Activated naive CD4-positive, alpha-beta T cell treated with anti-CD3 and anti-CD28 coated beads, Interleukin-2, amount 50 U/mL, for 72 hours (primary cell): ENCODE measurements around the gene ZFAND3. TPM values are rescaled to one million over a fixed set of nuclear protein-coding genes. Genes with fewer than 3 reads are reported as not detected.

Source experiments
- ATAC-seq, 2 donors: fragments of 150-1000 bp; cut with Tn5 transposase; 2 replicates each; pipeline ENCODE4 v1.10.0; 2021; ENCODE audit warnings: mild to moderate bottlenecking in 2 of 2, moderate library complexity in 2 of 2
- DNase-seq, 2 donors: peaks; one replicate each; pipeline ENCODE4 v3.0.0; 2021 to 2022; ENCODE audit warnings: low spot score in 2 of 2
- H3K27ac Mint-ChIP-seq, 2 donors: one replicate each; pipeline ENCODE4 v1.8.0; 2022; ENCODE audit warnings: mild to moderate bottlenecking in 2 of 2, mixed read lengths in 2 of 2
- H3K36me3 Mint-ChIP-seq, 2 donors: one replicate each; pipeline ENCODE4 v1.8.0; 2022; ENCODE audit warnings: mixed read lengths in 2 of 2
- H3K9me3 Mint-ChIP-seq, 2 donors: one replicate each; pipeline ENCODE4 v1.8.0; 2022; ENCODE audit warnings: mixed read lengths in 2 of 2
- total RNA-seq, 2 donors: library from RNA; stranded (reverse); gene quantifications; one replicate each; pipeline ENCODE4 v1.2.3, GENCODE V29; 2022

Gene ZFAND3, protein sequence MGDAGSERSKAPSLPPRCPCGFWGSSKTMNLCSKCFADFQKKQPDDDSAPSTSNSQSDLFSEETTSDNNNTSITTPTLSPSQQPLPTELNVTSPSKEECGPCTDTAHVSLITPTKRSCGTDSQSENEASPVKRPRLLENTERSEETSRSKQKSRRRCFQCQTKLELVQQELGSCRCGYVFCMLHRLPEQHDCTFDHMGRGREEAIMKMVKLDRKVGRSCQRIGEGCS
- 10 to 100 TPM; 34.1 to 37.2 TPM for total RNA-seq

GRCh38 chr6:37819177-37819801 is at the start of gene ZFAND3:
ZFAND3 (plus strand) TSS chr6:37819727; CDS start chr6:37819946, 219 bp downstream.
- Mint-ChIP-seq H3K27ac (peak within 1 kb of the TSS; percentile 99 to 100), H3K36me3 (peaks cover 9% of the 10 kb centered on the region in 2 donors), H3K9me3 (no peaks in the 10 kb centered on the region)
- DNase-seq (peak; percentile 95 to 98), ATAC-seq (peak; percentile 84 to 89)

GRCh38 chr6:37774028-37774680 is 45.4 kb upstream of the ZFAND3 start:
- DNase-seq: no peak
- peaks cover 4 to 5% of the 10 kb centered on the region in 2 donors for H3K36me3 Mint-ChIP-seq

GRCh38 chr6:37776566-37776965 is 43.0 kb upstream of the ZFAND3 start:
- H3K36me3 Mint-ChIP-seq: peaks cover 4 to 5% of the 10 kb centered on the region in 2 donors
- peaks cover 6 to 10% of the 10 kb centered on the region in 2 donors for H3K9me3 Mint-ChIP-seq
- no peak overlapping the region for H3K27ac Mint-ChIP-seq
- DNase-seq (no peak), ATAC-seq (no peak)

More at GRCh38 chr6:37774028-37774680, 45.4 kb upstream of the ZFAND3 start:
- no peak for ATAC-seq
- Mint-ChIP-seq H3K27ac (no peak overlapping the region), H3K9me3 (peaks cover 6 to 10% of the 10 kb centered on the region in 2 donors)

GRCh38 chr6:37777272-37777834 is 42.2 kb upstream of the ZFAND3 start:
- H3K36me3 Mint-ChIP-seq: peaks cover 4 to 5% of the 10 kb centered on the region in 2 donors
- peaks cover 6 to 9% of the 10 kb centered on the region in 2 donors for H3K9me3 Mint-ChIP-seq
- no peak for DNase-seq
- H3K27ac Mint-ChIP-seq: peak overlapping the region in 1 of 2 donors; percentile 15
- no peak for ATAC-seq

DNA sequence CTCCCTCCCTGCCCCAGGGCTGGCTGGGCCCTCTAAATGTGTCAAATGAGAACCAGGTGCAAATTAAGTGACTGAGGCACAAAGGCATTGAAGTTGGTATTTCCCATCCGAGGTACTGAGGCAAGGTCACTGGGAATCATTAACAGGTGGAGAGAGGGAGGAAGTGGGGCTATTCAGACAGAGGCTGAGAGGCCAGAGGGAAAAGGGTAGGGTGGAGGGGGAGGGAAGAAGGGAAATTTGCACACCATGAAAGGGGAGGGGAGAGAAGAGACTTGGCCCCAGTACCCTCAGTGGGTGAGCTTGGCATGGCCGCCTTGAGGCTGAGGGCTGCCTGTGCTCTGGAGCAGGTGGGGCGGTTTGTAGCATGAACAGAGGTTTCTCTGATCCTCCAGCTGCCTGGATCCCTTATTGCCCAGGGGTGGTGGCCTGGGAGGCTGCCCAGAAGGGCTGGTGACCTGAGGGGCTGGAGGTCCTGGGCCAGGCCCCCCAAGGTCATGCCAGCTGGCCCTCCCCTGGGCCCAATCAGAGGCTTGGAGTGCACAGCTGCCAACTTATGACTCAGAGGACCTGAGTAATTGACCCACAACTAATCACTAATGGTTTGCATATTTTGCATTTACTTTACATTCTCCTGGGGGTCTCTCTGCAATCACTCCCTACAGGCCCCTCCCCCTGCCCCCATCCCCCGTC is 40.3 kb upstream of the ZFAND3 start:
- no peak for DNase-seq
- H3K27ac Mint-ChIP-seq: no peak overlapping the region
- peaks cover 0 to 5% of the 10 kb centered on the region in 2 donors for H3K36me3 Mint-ChIP-seq
- no peaks in the 10 kb centered on the region for H3K9me3 Mint-ChIP-seq
- no peak for ATAC-seq

- H3K36me3 Mint-ChIP-seq: peaks cover 0 to 7% of the 10 kb centered on the region in 2 donors
- ATAC-seq (no peak), DNase-seq (no peak)
- H3K9me3 Mint-ChIP-seq: no peaks in the 10 kb centered on the region
- H3K27ac Mint-ChIP-seq: no peak overlapping the region
Observed at GRCh38 chr6:37779902-37780628, 39.5 kb upstream of the ZFAND3 start.

- H3K36me3 Mint-ChIP-seq: peaks cover 0 to 7% of the 10 kb centered on the region in 2 donors
- DNase-seq: no peak
- no peak for ATAC-seq
- H3K27ac Mint-ChIP-seq: no peak overlapping the region
- H3K9me3 Mint-ChIP-seq: no peaks in the 10 kb centered on the region
Observed at GRCh38 chr6:37781788-37782187, 37.7 kb upstream of the ZFAND3 start.

GRCh38 chr6:37783025-37783855 is 36.3 kb upstream of the ZFAND3 start:
- ATAC-seq: peak; percentile 52 to 61
- peak in 1 of 2 donors; percentile 25 for DNase-seq
- Mint-ChIP-seq H3K27ac (peak overlapping the region; percentile 16 to 89), H3K36me3 (peaks cover 0 to 7% of the 10 kb centered on the region in 2 donors), H3K9me3 (no peaks in the 10 kb centered on the region)

DNA sequence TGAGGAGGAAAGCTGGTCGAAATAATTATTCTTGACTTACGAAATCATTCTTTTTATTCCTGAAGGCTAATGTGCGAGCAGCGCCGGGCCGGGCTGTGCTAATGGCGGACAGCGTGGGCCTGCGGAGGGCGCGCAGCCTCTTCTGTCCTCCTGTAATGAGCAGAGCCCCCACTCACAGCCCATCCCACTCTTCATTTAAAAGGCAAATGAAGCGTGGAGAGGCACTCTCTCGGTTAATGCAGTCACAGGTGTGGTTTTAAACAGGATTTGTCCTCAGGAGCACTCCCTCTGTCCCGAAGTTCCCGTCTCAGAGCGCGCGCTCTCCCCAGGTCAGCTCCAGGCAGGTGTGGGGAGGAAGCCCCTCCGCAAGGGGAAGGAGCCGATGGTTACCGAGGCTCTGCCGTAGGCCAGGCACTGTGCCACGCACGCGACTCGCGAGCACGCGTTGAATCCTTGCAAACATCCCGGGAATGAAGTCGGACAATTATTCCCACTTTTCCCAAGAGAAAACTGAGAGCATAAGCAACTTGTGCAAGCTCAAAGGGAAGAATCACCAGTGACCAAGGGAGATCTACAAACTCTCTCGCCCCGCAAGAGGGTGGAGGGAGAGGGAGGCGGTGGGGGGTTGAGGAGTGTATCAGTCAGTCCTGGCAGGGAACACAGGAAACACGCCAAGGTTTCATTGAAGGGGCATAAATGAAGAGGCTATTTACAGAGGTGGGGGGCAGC is 35.5 kb upstream of the ZFAND3 start:
- no peaks in the 10 kb centered on the region for H3K9me3 Mint-ChIP-seq
- peak overlapping the region in 1 of 2 donors; percentile 89 for H3K27ac Mint-ChIP-seq
- DNase-seq (peak in 1 of 2 donors; percentile 36), ATAC-seq (peak; percentile 70 to 72)
- peaks cover 0 to 7% of the 10 kb centered on the region in 2 donors for H3K36me3 Mint-ChIP-seq

DNA sequence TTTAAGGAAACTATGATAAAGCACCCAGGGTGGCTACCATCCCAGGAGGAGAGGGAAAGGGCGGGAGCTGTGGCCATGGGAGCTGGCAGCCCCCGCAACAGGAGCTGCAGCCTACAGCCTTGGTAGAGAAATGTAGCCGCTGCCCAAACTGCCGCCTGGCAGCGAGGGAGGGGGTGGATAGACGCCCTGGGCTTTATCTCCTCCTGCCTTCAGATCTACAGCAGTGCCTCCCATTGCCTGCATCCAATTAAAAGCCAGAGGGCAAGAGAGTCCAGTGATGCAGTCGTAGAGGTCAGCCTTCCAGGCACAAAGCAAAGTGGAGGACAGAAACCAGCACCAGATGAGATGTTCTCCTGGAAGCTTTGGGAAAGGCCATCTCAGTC is 35.0 kb upstream of the ZFAND3 start:
- H3K27ac Mint-ChIP-seq: no peak overlapping the region
- peaks cover 0 to 7% of the 10 kb centered on the region in 2 donors for H3K36me3 Mint-ChIP-seq
- no peaks in the 10 kb centered on the region for H3K9me3 Mint-ChIP-seq
- DNase-seq (no peak), ATAC-seq (no peak)

DNA sequence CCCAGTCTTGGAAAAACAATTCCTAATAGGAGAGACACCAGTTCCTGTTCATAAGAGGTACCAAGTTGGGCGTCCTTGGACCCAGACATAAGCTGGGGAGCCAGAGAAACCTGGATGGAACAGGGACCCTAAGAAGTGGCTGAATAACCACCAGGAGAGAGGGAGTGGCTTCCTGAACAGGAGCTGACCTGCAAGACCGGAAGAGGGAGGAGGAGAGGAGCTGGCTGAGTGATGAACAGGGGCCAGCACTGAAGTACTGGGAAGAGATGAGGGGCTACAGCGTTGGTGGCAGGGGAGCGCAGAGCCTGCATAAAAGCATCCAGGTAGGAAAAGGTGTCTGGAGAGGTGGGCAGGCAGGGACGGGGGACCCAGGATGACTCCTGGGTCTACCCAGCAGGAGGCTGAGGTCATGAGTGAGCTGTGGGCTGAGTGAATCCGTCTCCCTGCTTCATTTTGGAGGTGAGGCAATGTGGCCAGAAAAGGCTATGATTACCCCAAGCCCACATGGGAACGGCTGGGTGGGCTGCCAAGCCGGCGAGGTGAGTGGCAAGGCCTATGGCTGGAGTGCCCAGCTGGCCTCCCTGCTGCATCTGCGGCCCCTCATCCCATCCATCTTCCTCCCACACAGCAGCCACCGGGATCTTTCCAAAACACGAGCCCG is 34.4 kb upstream of the ZFAND3 start:
- H3K36me3 Mint-ChIP-seq: peaks cover 0 to 7% of the 10 kb centered on the region in 2 donors
- H3K9me3 Mint-ChIP-seq: no peaks in the 10 kb centered on the region
- DNase-seq (no peak), ATAC-seq (no peak)
- H3K27ac Mint-ChIP-seq: no peak overlapping the region

DNA sequence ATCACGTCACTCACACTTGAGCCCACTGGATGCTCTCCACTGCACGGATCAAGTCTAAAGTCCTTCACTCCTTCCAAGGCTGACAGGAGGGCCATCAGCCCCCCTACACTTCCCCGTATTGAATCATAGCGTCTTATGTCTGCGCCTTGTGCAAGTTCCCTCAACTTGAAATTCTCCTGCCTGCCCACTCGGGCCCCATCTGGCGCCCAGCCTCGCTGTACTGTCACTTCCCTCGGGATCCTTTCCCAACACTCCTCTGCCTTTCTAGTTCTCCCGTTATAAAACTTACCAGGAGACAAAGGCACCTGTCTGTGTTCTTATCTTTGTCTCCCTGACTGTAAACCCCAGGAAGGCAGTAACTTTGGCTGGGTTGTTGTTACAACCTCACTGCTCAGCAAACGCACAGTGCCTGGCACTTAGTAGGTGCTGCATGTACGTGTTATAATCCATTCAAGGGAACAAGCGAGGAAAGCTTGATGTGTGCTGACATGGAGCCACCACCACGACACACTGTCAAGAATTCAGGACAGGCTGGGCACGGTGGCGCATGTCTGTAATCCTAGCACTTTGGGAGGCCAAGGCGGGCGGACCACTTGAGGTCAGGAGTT is 33.8 kb upstream of the ZFAND3 start:
- Mint-ChIP-seq H3K9me3 (no peaks in the 10 kb centered on the region), H3K36me3 (peaks cover 0 to 7% of the 10 kb centered on the region in 2 donors), H3K27ac (no peak overlapping the region)
- DNase-seq: no peak
- ATAC-seq: no peak

DNA sequence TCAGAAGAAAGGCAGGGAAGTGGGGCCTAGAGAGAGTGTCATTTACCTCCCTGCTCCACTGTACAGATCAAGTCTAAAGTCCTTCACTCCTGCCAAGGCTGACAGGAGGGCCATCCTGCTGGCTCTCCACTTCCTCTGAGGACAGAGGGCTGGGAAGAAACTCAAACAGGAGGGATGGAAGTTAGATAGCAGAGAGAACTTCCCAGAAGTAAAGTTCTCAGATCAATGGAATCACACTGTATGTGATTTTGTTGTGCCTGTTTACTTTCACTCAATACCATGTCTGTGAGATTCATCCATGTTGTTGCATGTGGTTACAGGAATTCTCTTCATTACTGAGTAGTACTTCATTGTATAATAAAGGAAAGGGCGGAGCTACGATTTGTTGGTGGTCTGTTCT is 32.3 kb upstream of the ZFAND3 start:
- H3K36me3 Mint-ChIP-seq: peaks cover 0 to 7% of the 10 kb centered on the region in 2 donors
- no peak for DNase-seq
- H3K9me3 Mint-ChIP-seq: no peaks in the 10 kb centered on the region
- H3K27ac Mint-ChIP-seq: no peak overlapping the region
- no peak for ATAC-seq

DNA sequence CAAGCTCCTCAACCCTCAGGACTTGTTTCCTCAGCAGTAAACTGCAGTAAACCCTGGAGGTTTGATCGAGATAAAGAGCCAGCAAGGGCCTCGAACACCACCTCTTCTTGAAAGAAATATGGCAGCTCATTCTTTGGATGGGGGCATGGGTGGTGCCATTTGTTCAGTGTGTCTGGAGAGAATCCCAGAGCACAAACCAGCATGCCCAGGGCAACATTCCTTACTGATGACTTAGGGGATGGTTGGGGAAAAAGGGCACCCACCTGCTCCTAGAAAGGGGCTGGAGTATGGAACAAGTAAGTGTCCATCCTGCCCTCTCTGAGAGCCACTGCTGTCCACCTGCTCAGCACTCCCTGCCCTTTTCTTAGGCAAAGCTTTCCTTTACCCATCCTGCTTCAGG is 31.3 kb upstream of the ZFAND3 start:
- DNase-seq: no peak
- peaks cover 0 to 7% of the 10 kb centered on the region in 2 donors for H3K36me3 Mint-ChIP-seq
- no peak overlapping the region for H3K27ac Mint-ChIP-seq

More for the DNA sequence above, 31.3 kb upstream of the ZFAND3 start:
- ATAC-seq: no peak
- no peaks in the 10 kb centered on the region for H3K9me3 Mint-ChIP-seq
